Measurements from ENCODE around the gene AK4. TPM values are rescaled to one million over a fixed set of nuclear protein-coding genes. Genes with fewer than 3 reads are reported as not detected.
"Not testable (repeated sequence)": the region's sequence is repeated elsewhere in the genome, so short reads cannot be mapped to it uniquely, and the experiment has no call there.

Gene AK4
- total RNA-seq, 1 donor from 2014 or later: 18.9 TPM

DNA sequence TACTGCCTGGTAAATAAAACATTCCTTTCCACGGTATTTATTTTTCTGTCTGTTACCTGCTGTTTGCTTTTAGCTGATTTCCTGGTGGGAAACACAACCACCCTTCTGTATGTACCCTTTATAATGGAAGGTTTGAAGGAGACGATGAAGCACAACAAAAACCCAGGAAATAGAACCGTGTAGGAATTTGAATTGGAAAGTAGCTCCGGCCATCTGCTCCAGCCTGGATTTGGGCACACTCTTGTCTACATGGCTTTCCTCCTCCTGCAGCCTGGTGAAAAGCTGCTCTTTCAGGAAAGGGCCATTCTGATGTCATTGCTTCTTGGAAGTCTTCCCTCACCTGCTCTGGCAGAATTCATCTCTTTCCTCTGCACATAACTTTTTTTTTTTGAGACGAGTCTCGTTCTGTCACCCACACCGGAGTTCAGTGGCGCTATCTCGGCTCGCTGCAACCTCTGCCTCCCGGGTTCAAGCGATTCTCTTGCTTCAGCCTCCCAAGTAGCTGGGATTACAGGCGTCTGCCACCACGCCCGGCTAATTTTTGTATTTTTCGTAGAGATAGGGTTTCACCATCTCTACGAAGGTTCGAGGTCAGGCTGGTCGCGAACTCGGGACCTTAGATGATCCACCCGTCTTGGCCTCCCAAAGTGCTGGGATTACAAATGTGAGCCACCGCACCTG lies 2.7 kb downstream of the AK4 start:
- DNase-seq: no peak

DNA sequence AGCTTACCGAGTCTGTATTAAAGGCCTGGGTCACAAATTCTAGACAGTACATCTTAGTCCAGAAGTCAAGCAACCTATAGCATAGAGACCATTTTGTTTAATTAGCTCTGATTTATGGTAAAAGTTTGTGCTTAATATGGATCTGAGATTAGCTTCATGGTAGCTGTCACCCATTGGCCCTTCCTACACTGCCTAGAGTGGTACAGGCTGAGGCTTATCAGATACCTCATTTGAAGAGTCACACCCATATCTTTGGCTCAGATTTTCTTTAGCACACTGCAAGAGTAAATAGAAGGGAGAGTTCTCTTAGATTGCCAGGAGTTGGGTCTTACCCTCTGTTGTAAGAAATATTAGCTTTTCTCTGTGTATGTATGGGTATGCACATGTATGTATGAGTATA lies 3.6 kb downstream of the AK4 start:
- no peak for DNase-seq

DNA sequence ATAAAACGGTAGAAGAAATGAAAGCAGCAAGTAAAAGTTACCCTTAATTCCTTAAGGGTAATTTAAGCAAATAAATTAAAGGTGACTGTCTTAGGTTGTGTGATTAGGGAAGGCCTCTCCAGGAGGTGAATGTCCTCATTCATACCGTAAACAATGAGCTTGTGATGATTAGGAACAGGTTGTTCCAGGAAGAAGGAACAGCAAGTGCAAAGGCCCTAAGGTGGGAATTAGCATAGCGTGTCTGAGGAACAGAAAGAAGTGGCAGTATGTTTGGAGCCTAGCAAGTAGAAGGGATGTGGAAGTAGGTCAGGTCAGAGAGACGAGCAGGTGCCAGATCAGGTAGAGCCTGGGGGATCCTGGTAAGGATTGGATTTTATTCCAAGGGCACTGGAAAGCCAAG lies 5.6 kb downstream of the AK4 start:
- no peak for DNase-seq

DNA sequence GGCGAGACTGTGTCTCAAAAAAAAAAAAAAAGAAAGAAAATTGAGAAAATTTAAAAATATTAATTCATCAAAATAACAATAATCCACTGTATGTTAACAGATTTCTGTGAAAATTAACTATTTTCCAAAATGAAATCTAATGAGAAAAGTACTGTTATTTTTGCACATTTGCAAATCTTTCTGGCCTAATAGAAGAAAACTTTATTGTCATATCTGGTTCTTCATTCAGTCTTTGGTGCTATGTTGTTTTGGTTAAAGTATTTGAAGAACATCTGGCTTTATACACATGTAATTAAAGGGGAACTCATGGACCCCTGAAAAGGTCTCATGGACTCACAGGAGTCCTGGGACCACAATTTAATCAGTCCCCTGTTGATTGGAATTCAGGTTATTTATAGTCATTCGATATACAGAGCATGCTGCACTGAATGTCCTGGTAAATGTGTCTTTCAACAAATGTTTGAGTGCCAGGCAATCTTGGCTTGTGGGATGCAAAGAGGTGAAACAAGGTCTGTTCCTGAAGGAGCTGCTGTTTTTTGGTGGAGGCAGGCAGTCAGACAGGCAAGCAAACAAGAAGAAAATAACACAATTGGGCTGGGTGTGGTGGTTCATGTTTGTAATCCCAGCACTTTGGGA lies 9.0 kb downstream of the AK4 start:
- DNase-seq: no peak

DNA sequence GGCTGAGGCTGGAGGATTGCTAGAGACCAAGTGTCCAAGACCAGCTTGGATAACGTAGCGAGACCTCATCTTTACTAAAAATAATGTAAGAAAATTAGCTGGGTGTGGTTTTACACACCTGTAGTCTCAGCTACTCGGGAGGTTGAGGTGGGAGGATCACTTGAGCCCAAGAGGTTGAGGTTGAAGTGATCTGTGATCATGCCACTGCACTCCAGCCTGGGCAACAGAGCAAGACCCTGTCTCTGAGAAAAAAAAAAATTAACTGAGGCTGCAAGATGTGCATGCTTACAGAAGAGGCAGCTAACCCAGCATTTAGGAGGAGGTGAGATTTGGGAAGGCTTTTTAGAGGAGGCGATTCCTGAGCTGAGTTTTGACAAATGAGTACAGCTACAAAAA lies 9.5 kb downstream of the AK4 start:
- no peak for DNase-seq

DNA sequence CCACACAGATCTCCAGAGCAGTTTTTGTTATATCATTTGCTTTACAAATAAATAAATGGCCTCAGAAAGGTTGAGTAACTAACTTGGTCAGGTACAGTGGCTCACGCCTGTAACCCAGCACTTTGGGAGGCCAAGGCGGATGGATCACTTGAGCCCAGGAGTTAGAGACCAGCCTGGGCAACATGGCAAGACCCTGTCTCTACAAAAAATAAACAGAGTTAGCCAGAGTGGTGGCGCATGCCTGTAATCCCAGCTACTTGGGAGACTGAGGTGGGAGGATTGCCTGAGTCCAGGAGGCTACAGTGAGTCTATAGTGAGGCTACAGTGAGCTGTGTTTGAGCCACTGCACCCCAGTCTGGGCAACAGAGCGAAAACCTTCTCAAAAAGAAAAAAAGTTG lies 11.3 kb downstream of the AK4 start:
- not testable (repeated sequence) for DNase-seq

DNA sequence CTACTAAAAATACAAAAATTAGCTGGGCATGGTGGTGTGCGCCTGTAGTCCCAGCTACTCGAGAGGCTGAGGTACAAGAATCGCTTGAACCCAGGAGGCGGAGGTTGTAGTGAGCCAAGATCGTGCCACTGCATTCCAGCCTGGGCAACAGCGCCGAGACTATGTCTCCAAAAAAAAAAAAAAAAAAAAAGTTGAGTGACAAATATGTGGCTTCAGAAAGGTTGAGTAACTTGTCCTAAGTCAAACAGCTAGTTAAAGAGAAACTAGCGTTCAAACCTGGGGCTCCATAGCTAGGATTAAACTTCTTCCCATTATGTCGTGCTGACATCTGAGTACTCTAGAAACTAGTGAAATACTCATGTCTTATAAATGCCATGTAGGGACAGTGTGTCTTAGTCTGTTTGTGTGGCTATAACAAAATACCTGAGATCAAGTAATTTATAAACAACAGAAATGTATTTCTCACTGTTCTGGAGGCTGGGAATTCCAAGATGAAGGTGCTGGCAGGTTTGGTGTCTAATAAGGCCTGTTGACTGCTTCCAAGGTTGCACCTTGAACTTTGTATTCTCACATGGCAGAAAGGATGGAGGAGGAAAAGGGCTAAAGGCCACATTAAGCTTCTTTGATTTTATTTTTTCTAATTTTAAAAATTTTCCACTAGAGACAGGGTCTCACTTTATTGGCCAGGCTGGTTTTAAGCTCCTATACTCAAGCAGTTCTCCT lies 12.0 kb downstream of the AK4 start:
- no peak for DNase-seq

DNA sequence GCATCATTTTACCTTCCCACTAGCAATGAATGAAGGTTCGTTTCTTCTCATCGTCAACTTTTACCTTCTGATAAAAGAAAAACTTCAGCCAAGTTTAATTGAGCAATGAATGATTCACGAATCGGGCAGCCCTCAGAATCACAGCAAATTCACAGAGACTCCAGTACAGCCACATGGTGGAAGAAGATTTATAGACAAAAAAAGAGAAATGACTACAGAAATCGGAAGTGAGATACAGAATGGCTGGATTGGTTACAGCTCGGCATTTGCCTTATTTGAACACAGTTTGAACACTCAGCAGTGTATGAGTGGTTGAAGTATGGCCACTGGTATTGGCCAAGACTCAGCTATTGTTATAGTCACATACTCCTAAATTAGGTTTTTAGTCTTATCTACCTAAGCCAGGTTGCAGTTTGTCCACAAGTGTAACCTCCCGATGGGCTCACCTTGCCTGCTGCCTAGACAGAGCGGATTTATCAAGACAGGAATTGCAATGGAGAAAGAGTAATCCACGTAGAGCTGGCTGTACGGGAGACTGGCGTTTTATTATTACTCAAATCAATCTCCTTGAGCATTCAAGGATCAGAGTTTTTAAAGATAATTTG lies 15.3 kb downstream of the AK4 start:
- no peak for DNase-seq

DNA sequence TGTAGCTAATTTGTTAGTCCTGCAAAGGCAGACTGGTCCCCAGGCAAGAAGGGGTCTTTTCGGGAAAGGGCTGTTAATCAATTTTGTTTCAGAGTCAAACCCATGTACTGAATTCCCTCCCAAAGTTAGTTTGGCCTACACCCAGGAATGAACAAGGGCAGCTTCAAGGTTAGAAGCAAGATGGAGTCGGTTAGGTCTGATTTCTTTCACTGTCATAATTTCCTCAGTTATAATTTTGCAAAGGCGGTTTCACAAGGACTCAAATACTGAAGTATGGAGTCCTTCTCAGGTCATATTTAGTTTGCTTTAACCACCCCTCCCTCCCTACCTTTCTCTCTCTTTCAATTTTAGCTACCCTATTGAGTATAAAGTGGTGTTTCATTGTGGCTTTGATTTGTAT lies 16.1 kb downstream of the AK4 start:
- DNase-seq: not testable (repeated sequence)

DNA sequence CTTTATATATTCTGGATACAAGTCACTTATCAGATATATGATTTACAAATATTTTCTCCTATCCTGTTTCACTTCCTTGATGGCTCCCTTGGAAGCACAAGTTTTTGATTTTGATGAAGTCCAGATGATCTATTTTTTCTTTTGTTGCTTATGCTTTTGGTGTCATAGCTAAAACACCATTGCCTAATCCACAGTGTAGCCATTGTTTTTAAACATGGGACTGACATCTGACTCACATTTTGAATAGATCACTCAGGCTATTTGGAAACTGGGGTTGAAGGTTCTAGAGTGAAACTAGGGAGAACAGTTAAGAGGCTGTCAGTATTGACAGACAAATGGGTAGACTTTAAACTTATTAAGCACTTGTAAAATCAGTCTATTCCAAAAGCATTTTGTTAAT lies 16.6 kb downstream of the AK4 start:
- DNase-seq: peak; percentile 40

DNA sequence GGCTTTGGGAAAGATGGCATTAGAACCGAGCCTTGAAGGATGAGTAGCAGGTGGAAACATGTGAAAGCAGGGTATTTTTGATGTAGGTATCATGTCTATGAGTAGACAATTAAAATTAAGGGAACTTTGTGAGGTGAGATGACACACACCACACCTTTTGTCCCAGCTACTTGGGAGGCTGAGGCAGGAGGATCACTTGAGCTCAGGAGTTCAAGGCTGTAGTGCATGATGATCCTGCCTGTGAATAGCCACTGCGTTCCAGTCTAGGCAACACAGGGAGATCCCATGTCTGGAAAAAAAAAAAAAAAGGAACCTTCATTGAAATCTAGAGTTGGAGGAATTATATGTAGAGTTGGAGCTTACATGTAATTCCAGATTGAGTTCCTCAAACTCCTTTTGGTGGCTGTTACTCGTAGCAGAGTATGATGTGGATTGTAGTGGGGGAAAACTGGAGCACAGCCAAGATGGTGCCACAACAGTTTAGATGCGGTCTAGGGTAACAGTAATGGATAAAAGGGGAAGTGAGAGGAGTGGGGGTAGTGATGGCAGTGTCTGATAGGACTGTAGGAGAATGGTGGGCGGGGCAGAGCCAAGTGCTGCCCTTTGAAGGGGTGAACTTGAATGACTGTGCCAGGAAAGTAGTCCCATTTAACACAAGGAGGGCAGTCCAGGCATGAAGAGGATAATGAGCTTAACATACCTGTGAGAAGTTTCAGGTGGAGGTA lies 17.4 kb downstream of the AK4 start:
- DNase-seq: no peak

DNA sequence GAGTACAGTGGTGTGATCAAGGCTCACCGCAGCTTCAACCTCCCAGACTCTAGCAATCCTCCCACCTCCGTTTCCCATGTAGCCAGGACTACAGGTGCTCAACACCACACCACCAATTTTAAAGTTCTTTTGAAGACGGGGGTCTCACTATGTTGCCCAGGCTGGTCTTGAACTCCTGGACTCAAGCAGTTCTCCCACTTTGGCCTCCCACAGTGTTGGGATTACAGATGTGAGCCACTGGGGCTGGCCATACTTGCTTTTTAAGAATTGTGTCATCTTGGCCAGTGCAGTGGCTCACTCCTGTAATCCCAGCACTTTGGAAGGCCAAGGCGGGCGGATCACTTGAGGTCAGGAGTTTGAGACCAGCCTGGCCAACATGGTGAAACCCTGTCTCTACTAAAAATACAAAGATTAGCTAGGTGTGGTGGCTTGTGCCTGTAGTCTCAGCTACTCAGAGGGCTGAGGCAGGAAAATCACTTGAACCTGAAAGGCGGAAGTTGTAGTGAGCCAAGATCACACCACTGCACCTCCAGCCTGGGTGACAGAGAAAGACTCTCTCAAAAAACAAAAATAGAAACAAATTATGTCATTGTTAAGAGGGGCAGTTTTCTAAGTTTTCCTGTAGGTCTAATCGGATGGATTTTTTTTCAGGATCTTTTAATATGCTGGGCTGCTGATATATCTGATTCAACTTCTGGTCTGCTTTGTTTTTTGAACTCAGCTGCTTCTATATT lies 18.7 kb downstream of the AK4 start:
- no peak for DNase-seq

DNA sequence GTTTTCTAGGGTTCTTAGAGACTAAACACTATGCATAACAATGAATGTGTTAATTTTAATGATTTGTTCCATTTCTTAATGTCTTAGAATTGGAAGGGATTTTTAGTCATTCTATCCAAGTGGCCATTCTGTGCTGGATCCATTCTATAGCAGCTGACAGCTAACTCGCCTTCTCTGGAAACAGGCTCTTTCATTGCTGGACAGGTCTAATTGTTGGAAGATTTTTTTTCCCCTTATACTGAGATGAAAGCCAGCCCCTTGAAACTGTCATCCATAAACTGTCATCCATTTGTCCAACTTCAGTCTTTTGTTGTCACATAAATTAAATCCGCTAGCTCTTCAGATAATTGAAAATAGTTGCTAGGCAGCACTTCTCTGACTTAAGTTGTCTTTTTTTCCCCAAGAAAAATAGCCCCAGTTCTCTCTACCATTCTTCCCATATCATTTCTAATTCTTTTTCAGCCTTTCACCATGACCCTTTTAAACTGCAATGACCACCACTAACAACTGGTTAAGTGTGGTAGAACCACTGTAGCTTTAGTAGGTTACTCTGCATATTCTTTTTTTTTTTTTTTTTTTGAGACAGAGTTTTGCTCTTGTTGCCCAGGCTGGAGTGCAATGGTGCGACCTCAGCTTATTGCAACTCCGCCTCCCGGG lies 19.7 kb downstream of the AK4 start:
- DNase-seq: no peak

DNA sequence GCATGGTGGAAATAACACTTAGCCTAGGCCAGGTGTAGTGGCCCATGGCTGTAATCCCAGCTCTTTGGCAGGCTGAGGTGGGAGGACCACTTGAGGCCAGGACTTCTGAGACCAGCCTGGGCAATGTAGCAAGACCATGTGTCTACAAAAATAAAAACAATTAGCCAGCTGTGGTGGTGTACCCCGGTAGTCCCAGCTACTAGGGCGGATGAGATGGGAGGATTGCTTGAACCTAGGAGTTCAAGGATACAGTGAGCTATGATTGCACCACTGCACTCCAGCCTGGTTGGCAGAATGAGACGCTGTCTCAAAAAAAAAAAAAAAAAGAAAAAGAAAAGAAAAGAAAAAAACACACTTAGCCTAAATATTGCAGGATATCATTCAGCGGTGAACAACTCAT lies 20.9 kb downstream of the AK4 start:
- no peak for DNase-seq

DNA sequence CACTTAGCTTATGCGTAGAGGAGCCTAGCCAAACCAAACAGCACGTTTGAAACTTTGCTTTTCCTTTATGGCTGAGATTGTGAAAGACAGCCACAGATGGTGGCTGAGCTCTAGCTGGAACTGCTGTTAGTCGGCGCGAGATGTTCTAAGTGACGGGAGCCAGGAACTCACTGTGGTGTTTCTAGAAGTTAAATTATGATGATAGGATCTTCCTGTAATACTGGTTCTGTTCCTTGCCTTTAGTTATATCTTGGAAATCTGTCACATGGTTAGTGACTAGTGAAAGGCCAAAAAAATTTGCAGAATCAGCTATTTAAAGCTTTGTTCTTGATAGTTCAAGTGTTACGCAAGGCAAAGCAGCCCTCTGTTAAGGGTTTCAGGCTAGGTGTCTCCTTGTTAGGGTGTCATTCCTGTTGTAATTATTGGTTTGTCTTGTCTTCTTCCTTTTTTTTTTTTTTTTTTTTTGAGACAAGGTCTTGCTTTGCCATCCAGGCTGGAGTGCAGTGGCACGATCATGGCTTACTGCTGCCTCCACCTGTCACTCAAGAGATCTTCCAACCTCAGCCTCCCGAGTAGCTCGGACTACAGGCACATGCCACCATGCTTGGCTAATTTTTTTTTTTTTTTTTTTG lies 22.6 kb downstream of the AK4 start:
- DNase-seq: peak; percentile 92

DNA sequence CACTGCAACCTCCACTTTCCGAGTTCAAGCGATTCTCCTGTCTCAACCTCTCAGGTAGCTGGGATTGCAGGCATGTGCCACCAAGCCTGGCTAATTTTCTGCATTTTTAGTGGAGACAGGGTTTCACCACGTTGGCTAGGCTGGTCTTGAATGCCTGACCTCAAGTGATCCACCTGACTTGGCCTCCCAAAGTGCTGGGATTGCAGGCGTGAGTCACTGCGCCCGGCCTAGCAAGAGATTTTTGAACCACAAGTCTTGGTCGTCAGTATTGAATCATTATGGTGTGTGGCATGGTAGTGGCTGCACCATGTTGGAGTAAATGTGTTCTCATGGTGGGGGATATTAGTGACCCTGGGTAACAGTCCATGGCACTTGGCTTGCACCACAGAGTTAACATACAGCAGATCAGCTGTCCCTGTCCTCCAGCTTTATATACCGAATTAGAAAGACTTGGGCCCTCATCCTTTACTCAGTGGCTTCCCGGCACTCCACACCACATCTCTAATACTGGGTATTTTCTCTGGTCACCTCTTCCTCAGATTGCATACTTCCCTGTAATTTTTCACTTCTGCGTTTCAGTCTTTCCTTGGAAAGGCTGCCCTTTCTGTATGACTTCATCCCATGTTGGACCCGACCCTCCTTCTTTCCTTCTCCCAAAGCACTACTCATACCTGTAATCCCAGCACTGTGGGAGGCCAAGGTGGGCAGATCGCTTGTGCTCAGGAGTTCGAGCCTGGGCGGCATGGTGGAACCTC lies 25.1 kb downstream of the AK4 start:
- no peak for DNase-seq

DNA sequence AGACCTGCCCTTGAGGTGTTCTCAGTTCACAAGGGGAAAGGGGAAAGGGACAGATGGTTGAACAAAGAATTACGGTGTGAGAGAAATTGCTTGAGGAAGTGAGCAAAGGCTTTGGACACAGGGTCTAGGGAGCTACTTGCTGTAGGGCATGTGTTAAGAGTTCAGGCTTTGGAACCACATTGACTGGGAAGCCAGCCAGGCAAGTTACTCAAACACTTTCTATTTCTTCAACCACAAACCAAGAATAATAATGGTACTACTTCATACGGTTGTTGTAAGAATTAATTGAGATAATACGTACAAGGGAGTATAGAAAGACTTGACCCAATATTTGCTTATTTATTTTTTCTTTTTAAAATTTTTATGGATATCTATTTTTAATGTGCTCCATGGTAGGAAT lies 26.6 kb downstream of the AK4 start:
- DNase-seq: peak; percentile 71

DNA sequence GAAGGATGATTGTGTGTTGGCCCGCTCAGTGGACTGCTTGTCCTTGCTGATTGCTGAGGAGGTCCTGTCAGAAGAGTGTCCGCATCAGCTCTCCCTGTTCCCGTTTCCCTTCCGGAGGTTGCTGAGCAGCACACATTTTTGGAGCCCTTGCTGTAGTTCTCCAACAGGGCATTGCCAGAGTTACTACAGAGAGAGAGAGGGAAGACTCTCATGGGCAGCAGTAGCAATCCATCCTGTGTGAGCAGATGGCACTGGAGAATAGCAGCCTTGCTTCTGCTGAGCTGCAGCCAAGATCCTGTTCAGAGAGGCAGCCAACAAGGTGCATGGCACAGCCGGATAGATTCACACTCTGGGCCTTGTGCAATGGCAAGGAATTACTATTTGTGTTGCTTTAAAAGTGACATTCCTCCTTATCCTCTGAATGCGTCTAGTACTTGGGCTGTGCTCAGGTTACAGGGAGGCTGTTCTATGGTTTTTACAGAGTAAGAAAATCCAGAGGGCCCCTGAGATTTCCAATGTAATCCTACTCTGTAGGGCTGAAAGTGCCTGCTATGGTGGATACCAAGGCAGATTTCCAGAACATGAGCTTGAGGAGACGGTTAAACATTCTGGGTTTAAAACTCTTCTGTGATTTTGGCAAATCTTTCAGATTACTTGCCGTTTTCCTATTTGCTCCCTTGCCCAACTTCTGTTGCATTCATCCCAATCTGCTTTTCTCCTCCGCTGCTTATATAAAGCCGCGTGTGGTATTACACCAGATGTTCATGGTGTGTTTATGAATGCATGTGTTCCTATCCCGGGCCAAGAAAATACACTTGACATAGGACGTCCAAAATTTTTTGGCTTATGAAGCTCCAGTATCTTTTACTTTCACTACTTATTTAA lies 27.4 kb downstream of the AK4 start:
- peak; percentile 91 for DNase-seq

DNA sequence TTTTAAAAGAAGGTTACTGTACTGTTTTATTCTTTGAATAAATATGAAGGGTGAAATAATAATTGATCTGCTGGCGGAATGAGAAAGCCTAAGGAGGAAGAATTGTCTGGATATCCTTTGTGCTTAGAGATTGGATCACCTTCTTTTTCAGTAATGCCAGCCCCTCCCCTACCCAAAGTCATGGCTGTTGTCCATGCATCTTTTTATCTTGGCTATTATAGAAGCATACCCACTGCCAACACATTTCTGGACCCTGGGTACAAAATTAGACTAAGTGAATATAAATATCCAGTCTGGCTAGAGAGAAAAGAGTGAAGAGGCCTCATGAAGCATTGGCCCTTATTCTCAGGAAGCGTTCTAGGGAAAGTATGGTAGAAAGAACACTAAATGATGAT lies 28.1 kb downstream of the AK4 start:
- DNase-seq: no peak
